Mucosa of descending colon (tissue), 3 donors: ENCODE measurements around the gene COMMD9. TPM values are rescaled to one million over a fixed set of nuclear protein-coding genes. Genes with fewer than 3 reads are reported as not detected.

Experiments used
- ATAC-seq: fragments of 200-7000 bp; cut with Tn5 transposase; one replicate; pipeline ENCODE4 v1.9.1; 2020; ENCODE audit warnings: mild to moderate bottlenecking, moderate library complexity
- DNase-seq, 3 donors: peaks; one replicate each; pipeline ENCODE4 v3.0.0-alpha.2; 2020
- H3K36me3 ChIP-seq: fragments of 200-600 bp; one replicate; pipeline ENCODE4 v1.8.0; 2021; ENCODE audit warnings: low read depth, mild to moderate bottlenecking
- H3K4me1 ChIP-seq: fragments of 200-600 bp; one replicate; pipeline ENCODE4 v1.8.0; 2021; ENCODE audit warnings: low read depth, mild to moderate bottlenecking
- H3K4me3 ChIP-seq: fragments of 200-600 bp; one replicate; pipeline ENCODE4 v1.8.0; 2021; ENCODE audit warnings: mild to moderate bottlenecking
- H3K9me3 ChIP-seq: fragments of 200-600 bp; one replicate; pipeline ENCODE4 v1.8.0; 2021; ENCODE audit warnings: mild to moderate bottlenecking
- CTCF ChIP-seq: fragments of 200-600 bp; IDR thresholded peaks from one replicate; pipeline ENCODE4 v1.8.0; 2022; ENCODE audit warnings: antibody characterized with exemption, mild to moderate bottlenecking
- intact Hi-C, 2 donors: fragments of 100-400 bp; cut with DNase I in 1 of 2; cut with micrococcal nuclease in 1 of 2; formaldehyde crosslinking; loops; one replicate each; pipeline versions ENCODE4 v1.11.0 to v1.11.1; 2022; cut with DNase I, micrococcal nuclease
- total RNA-seq, 3 donors: library from RNA; stranded (reverse); fragmentation: NEBNext Ultra II Directional in 2 of 3; extraction: Animal tissue kit (Norgen Biotek cat#: 25700) in 2 of 3; gene quantifications; one replicate each; pipeline versions ENCODE4 v1.2.1 to v1.2.4, GENCODE V29; 2021 to 2023
- donor health status: DM: no; HTN: no; CAD: no; lungs with moderate emphysema.
- donor health status: DM: no; HTN: no; CAD: no.
- donor health status: DM: no; HTN: yes; CAD: no.

The COMMD9 gene
- total RNA-seq, 3 donors from 2014 or later = 35.4 to 64.0 (median 40.8) TPM

DNA sequence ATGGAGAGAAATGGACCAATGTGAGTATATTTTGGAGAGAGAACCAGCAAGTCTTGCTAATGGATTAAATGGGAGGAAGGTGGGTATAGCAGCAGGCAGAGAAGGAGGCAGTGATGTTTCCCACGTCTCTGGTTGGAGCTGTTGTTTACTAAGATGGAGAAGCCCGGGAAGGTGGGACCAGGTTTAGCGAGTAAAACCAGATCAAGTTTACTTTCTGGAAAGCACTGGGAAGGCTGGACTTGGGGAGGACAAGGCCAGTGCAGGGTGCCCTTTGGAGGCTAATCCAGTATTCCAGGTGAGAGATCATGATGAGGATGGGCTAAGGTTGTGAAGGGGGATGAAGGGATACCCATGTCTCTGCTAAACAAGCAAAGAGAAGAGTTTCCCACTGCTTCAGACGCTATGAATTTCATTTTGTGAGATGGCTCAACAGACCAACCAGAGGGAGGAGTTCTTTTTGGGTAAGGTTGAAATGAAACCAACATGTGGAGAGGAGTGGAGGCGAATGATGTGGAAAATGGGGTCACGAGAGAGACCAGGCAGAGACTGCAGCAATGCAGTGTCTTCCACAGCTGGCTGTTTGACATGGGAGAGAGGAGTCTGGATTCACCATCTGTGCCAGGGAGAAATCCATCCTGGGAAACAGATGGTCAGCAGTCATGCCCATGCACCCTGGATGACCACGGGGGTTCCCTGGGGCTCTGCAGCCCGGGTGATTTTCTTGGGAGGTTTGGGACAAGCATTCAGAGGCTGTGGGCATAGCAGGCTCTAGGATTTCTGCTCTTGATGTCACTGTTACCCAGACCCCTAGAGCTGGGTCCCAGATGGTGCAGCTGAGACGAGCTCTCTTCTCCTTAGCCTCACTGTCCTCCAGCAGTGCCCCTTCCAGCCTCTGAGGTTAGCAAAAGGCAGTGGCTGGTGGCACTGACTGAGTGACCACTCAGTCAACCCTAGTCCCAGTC lies 24.9 kb downstream of the COMMD9 start:
- Histone ChIP-seq H3K4me1 (no peaks in the 10 kb centered on the region), H3K9me3 (no peaks in the 10 kb centered on the region), H3K36me3 (no peaks in the 10 kb centered on the region), H3K4me3 (no peak overlapping the region)
- DNase-seq (no peak), ATAC-seq (no peak)
- no peak for TF ChIP-seq CTCF
- intact Hi-C loops = no loop called here

- Histone ChIP-seq H3K4me3 (no peak overlapping the region), H3K36me3 (no peaks in the 10 kb centered on the region), H3K9me3 (no peaks in the 10 kb centered on the region), H3K4me1 (no peaks in the 10 kb centered on the region)
- no peak for TF ChIP-seq CTCF
- DNase-seq (no peak), ATAC-seq (no peak)
- intact Hi-C loops = no loop called here
Observed at GRCh38 chr11:36261094-36261493, 28.1 kb downstream of the COMMD9 start.

DNA sequence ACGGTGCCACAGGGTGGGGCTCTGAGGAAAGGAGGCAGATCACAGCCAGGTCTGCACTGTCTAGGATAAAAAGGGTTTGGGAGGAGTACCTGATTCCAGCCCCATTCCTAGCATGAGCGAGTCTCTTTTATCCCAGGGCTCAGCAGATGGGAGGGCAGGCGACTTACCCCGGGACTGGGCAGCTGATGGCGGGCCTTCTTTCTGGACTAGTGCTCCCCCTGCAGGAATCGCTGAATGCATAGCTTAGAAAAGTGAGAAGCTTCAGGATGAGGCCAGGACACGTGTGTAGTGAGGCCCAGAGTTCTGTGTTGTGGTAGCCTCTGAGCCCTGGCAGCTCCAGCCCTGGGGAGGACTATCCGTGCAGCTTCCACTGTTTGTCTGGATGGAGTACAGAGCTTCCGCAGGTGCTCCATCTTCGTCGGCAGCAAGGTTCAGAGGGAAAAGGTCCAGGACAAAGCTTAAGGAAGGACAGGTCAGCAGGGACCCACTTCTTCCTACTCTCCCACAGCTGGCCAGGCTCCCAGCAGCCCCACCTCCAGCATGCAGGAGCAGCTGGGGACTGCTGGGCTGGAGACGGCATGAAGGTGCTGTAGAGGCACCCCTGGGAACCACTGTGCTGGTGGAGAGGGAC lies 30.4 kb downstream of the COMMD9 start:
- no peak overlapping the region for H3K4me3 ChIP-seq
- H3K9me3 ChIP-seq = no peaks in the 10 kb centered on the region
- H3K36me3 ChIP-seq = no peaks in the 10 kb centered on the region
- intact Hi-C loops = no loop called here
- ATAC-seq = peak; percentile 80
- TF ChIP-seq CTCF = no peak
- H3K4me1 ChIP-seq = no peaks in the 10 kb centered on the region
- DNase-seq = peak in 2 of 3 donors; percentile 42 to 44

DNA sequence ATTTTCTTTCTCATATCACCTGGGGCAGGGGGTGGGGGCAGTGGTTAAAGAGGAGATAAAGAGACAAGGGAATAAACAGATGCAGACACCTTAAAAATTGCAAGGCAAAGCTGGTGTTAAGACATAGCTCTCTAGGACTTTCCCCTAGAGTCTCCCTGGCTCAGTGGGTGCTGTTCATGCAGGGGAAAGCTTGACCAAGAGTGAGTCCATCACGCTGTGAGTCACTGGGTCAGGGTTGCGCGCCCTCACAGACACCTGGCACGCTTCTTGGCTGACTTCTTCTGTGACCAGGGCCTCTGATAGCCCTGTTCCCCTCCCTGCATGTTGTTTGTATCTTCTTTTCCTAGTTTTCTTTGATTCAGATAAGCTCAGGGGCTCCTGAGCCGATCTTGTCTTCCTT lies 31.9 kb downstream of the COMMD9 start:
- no peak for TF ChIP-seq CTCF
- no peak for ATAC-seq
- DNase-seq = no peak
- intact Hi-C loops = no loop called here
- Histone ChIP-seq H3K9me3 (no peaks in the 10 kb centered on the region), H3K4me1 (no peaks in the 10 kb centered on the region), H3K36me3 (no peaks in the 10 kb centered on the region), H3K4me3 (no peak overlapping the region)

- H3K4me3 ChIP-seq = no peak overlapping the region
- intact Hi-C loops = no loop called here
- no peak for ATAC-seq
Observed at GRCh38 chr11:36254713-36255112, 34.5 kb downstream of the COMMD9 start.

More at GRCh38 chr11:36254713-36255112, 34.5 kb downstream of the COMMD9 start:
- TF ChIP-seq CTCF = no peak
- H3K9me3 ChIP-seq = no peaks in the 10 kb centered on the region
- H3K36me3 ChIP-seq = no peaks in the 10 kb centered on the region
- H3K4me1 ChIP-seq = no peaks in the 10 kb centered on the region
- DNase-seq = no peak
